ENCODE data around the gene HOXA7. TPM values are rescaled to one million over a fixed set of nuclear protein-coding genes. Genes with fewer than 3 reads are reported as not detected.

Gene HOXA7
- total RNA-seq, 1 donor from 2014 or later: not detected

- intact Hi-C loops (cut with micrococcal nuclease): loop anchor here (2.0 kb wide), 1 partner anchor 30 kb away; no protein-coding TSS in a partner anchor
- no peak for DNase-seq (ENCODE audit: low spot score)
- H3K4me3 Mint-ChIP-seq (ENCODE audit: low read depth): no peak overlapping the region
- H3K27ac Mint-ChIP-seq: no peak overlapping the region
- peaks cover 5% of the 10 kb centered on the region for H3K4me1 Mint-ChIP-seq (ENCODE audit: low read depth)
- peaks cover 73% of the 10 kb centered on the region for H3K27me3 Mint-ChIP-seq (ENCODE audit: low read depth)
- H3K9me3 Mint-ChIP-seq: no peaks in the 10 kb centered on the region
- H3K36me3 Mint-ChIP-seq (ENCODE audit: low read depth): no peaks in the 10 kb centered on the region
These were observed 11.9 kb upstream of the HOXA7 start for GRCh38 chr7:27168265-27168947.

- H3K4me3 Mint-ChIP-seq (ENCODE audit: low read depth): no peak overlapping the region
- peaks cover 78% of the 10 kb centered on the region for H3K27me3 Mint-ChIP-seq (ENCODE audit: low read depth)
- peaks cover 5% of the 10 kb centered on the region for H3K4me1 Mint-ChIP-seq (ENCODE audit: low read depth)
- H3K9me3 Mint-ChIP-seq: no peaks in the 10 kb centered on the region
- intact Hi-C loops (cut with micrococcal nuclease): loop anchor here (2.0 kb wide), 2 partner anchors 31 to 73 kb away; no protein-coding TSS in a partner anchor
- DNase-seq (ENCODE audit: low spot score): no peak
- no peak overlapping the region for H3K27ac Mint-ChIP-seq
- no peaks in the 10 kb centered on the region for H3K36me3 Mint-ChIP-seq (ENCODE audit: low read depth)
These were observed 11.4 kb upstream of the HOXA7 start for GRCh38 chr7:27167916-27168264.

DNA sequence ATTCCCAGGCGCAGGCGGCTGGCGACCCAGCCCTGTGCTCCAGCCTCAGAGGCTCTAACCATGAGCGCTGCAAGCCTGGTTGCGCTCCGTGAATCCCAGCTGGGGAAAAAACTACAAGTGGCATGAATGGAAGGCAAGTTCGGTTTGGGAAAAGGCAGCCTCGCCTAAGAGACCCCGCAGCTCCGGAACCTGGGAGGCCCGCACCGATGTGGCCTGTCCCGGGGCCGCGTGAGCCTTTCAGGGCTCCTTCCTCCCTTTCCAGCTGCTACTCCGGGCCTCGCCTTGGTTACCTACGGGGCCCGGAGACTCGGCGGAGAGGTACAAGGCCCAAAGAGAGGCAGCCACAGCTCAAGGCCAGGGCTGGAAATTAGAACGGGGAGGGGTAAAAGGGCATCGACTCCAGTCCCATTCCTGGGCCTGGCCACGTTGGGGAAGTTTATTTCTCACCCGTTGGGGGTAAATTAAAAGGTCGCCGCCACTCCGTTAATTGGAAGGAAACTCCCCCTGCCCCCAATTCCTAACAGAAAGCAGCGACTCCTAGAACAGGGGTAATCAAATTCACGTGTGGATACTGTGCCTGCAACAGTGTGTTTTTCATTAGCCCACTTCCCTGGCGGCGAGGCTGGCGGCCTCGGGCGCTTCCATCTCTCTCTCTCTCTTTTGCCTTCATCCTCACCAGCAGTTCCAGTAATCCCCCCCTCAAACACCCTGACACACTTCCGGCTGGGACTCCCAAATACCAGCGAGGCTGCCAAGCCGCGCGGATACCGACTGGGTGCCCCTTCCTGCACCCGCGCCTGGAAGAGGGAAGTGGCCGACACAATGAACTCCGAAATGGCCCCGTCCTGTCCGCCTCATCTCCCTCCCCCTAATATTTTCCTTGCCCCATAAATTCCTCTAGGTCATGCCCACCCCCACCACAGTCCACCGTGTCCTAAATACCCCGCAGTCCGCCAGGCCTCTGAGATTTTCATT is 10.3 kb upstream of the HOXA7 start:
- no peak for DNase-seq (ENCODE audit: low spot score)
- Mint-ChIP-seq H3K27ac (peak overlapping the region; percentile 49), H3K27me3 (ENCODE audit: low read depth) (peaks cover 81% of the 10 kb centered on the region), H3K4me3 (ENCODE audit: low read depth) (no peak overlapping the region), H3K36me3 (ENCODE audit: low read depth) (no peaks in the 10 kb centered on the region), H3K9me3 (no peaks in the 10 kb centered on the region), H3K4me1 (ENCODE audit: low read depth) (peaks cover 3% of the 10 kb centered on the region)
- intact Hi-C loops (cut with micrococcal nuclease): loop anchor here (2.0 kb wide), 1 partner anchor 74 kb away; no protein-coding TSS in a partner anchor

DNA sequence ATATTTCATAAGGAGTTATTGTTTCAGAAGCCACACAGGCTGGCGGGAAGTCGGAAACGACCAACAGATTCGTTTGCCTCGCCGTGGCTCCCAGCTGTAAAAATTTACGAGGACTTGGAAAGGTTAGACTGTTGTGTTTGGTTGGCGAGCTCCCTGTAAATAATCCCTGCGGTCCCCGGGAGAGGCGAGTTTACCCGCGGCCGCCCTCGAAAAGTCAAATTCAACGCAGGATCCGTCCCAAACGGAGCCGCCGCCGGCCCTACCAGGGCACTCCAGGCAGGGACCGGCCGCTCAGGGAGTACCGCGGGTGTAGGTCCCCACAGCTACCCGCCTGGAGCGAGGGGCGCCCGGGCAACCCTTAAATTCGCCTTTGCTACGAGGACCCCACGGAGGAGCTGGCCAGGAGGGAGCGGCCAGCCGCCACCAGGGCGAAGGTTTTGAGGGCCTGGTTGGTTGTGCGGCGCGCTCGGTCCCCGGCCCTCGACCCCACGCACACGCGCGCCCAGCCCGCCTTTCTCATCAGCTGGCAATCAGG is 9.6 kb upstream of the HOXA7 start:
- Mint-ChIP-seq H3K4me1 (ENCODE audit: low read depth) (peaks cover 4% of the 10 kb centered on the region), H3K27me3 (ENCODE audit: low read depth) (peaks cover 76% of the 10 kb centered on the region), H3K4me3 (ENCODE audit: low read depth) (no peak overlapping the region), H3K9me3 (no peaks in the 10 kb centered on the region), H3K27ac (no peak overlapping the region), H3K36me3 (ENCODE audit: low read depth) (no peaks in the 10 kb centered on the region)
- DNase-seq (ENCODE audit: low spot score): no peak
- intact Hi-C loops (cut with micrococcal nuclease): loop anchor here (1.0 to 2.0 kb wide), 3 partner anchors 10 to 75 kb away; partner anchors contain the start of gene HOXA7

DNA sequence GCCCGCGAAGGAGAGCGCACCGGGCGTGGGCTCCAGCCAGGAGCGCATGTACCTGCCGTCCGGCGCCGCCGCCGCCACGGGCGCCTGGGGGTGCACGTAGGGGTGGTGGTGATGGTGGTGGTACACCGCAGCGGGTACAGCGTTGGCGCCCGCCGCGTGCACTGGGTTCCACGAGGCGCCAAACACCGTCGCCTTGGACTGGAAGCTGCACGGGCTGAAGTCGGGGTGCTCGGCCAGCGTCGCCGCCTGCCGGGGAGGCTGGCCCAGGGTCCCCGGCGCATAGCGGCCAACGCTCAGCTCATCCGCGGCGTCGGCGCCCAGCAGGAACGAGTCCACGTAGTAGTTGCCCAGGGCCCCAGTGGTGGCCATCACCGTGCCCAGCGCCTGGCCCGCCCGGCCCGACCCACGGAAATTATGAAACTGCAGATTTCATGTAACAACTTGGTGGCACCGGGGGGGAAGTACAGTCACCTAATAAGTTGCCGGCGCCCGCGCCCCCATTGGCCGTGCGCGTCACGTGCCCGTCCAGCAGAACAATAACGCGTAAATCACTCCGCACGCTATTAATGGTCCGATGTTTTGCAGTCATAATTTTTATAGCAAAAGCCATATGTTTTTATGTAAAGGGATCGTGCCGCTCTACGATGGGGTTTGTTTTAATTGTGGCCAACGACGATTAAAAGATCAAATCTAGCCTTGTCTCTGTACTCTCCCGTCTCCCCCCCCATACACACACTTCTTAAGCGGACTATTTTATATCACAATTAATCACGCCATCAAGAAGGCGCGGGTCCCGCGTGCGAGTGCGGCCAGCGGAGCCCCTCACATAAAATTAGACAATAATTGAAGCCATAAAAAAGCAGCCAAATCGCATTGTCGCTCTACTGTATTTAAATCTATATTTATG is 8.9 kb upstream of the HOXA7 start, which contains the start of gene HOXA9:
TSS of gene HOXA9 (minus strand) at position 449 of the 907 bp plus-strand sequence. CDS start at position 369, 80 bp downstream.
- H3K9me3 Mint-ChIP-seq: no peaks in the 10 kb centered on the region
- peak within 1 kb of the TSS; percentile 65 for H3K27ac Mint-ChIP-seq
- no peak for DNase-seq (ENCODE audit: low spot score)
- no peaks in the 10 kb centered on the region for H3K36me3 Mint-ChIP-seq (ENCODE audit: low read depth)
- intact Hi-C loops (cut with micrococcal nuclease): loop anchor here (1.0 to 2.0 kb wide), 2 partner anchors 9 to 15 kb away; partner anchors contain the start of gene HOXA7
- H3K4me1 Mint-ChIP-seq (ENCODE audit: low read depth): peaks cover 5% of the 10 kb centered on the region
- H3K27me3 Mint-ChIP-seq (ENCODE audit: low read depth): peaks cover 74% of the 10 kb centered on the region
- H3K4me3 Mint-ChIP-seq (ENCODE audit: low read depth): no peak within 1 kb of the TSS

- no peaks in the 10 kb centered on the region for H3K9me3 Mint-ChIP-seq
- no peak overlapping the region for H3K27ac Mint-ChIP-seq
- peaks cover 77% of the 10 kb centered on the region for H3K27me3 Mint-ChIP-seq (ENCODE audit: low read depth)
- no peak overlapping the region for H3K4me3 Mint-ChIP-seq (ENCODE audit: low read depth)
- no peaks in the 10 kb centered on the region for H3K36me3 Mint-ChIP-seq (ENCODE audit: low read depth)
- intact Hi-C loops (cut with micrococcal nuclease): loop anchor here (1.0 to 5.0 kb wide), 4 partner anchors 8 to 1307 kb away; partner anchors contain the start of gene HOXA7
- DNase-seq (ENCODE audit: low spot score): no peak
- peaks cover 7% of the 10 kb centered on the region for H3K4me1 Mint-ChIP-seq (ENCODE audit: low read depth)
These were observed 8.1 kb upstream of the HOXA7 start for GRCh38 chr7:27164367-27165088.

- intact Hi-C loops (cut with micrococcal nuclease): loop anchor here (2.0 to 5.0 kb wide), 3 partner anchors 13 to 1307 kb away; no protein-coding TSS in a partner anchor
- no peaks in the 10 kb centered on the region for H3K36me3 Mint-ChIP-seq (ENCODE audit: low read depth)
- no peaks in the 10 kb centered on the region for H3K9me3 Mint-ChIP-seq
- H3K4me3 Mint-ChIP-seq (ENCODE audit: low read depth): no peak overlapping the region
- no peak for DNase-seq (ENCODE audit: low spot score)
- peaks cover 7% of the 10 kb centered on the region for H3K4me1 Mint-ChIP-seq (ENCODE audit: low read depth)
- peaks cover 82% of the 10 kb centered on the region for H3K27me3 Mint-ChIP-seq (ENCODE audit: low read depth)
- H3K27ac Mint-ChIP-seq: no peak overlapping the region
These were observed 7.5 kb upstream of the HOXA7 start for GRCh38 chr7:27164045-27164366.

DNA sequence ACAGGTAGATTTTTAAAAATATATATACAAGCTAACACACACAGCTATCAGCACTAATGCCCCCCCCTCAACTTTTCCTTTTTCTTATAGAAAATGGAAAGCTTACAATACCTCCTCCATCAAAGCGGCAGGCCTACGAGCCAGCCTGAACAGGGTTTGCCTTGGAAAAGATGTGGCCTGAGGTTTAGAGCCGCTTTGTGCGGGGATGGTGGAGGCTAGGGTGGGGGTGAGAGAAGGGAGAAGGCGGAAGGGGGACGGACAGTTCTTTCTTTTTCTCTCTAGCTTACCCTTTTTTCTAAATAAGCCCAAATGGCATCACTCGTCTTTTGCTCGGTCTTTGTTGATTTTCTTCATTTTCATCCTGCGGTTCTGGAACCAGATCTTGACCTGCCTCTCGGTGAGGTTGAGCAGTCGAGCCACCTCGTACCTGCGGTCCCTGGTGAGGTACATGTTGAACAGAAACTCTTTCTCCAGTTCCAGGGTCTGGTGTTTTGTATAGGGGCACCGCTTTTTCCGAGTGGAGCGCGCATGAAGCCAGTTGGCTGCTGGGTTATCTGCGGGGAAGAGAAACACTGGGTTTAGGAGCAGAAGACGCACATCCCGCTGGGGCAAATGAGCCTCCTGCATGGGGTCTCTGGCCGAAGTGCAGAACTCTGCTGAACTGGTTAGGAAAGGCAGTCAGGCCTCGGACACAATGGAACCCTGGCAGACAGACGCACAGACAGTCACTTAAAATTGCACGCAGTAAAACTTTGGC is 7.0 kb upstream of the HOXA7 start:
- H3K36me3 Mint-ChIP-seq (ENCODE audit: low read depth): no peaks in the 10 kb centered on the region
- intact Hi-C loops (cut with micrococcal nuclease): loop anchor here (2.0 to 5.0 kb wide), 3 partner anchors 13 to 1306 kb away; no protein-coding TSS in a partner anchor
- H3K9me3 Mint-ChIP-seq: no peaks in the 10 kb centered on the region
- peaks cover 82% of the 10 kb centered on the region for H3K27me3 Mint-ChIP-seq (ENCODE audit: low read depth)
- H3K27ac Mint-ChIP-seq: no peak overlapping the region
- DNase-seq (ENCODE audit: low spot score): no peak
- H3K4me1 Mint-ChIP-seq (ENCODE audit: low read depth): peaks cover 7% of the 10 kb centered on the region
- no peak overlapping the region for H3K4me3 Mint-ChIP-seq (ENCODE audit: low read depth)

GRCh38 chr7:27162561-27163287 is 6.2 kb upstream of the HOXA7 start:
- H3K9me3 Mint-ChIP-seq: no peaks in the 10 kb centered on the region
- peaks cover 7% of the 10 kb centered on the region for H3K4me1 Mint-ChIP-seq (ENCODE audit: low read depth)
- intact Hi-C loops (cut with micrococcal nuclease): loop anchor here (5.0 kb wide), 2 partner anchors 305 to 1305 kb away; no protein-coding TSS in a partner anchor
- H3K4me3 Mint-ChIP-seq (ENCODE audit: low read depth): no peak overlapping the region
- peaks cover 82% of the 10 kb centered on the region for H3K27me3 Mint-ChIP-seq (ENCODE audit: low read depth)
- H3K36me3 Mint-ChIP-seq (ENCODE audit: low read depth): no peaks in the 10 kb centered on the region
- DNase-seq (ENCODE audit: low spot score): no peak
- H3K27ac Mint-ChIP-seq: no peak overlapping the region

DNA sequence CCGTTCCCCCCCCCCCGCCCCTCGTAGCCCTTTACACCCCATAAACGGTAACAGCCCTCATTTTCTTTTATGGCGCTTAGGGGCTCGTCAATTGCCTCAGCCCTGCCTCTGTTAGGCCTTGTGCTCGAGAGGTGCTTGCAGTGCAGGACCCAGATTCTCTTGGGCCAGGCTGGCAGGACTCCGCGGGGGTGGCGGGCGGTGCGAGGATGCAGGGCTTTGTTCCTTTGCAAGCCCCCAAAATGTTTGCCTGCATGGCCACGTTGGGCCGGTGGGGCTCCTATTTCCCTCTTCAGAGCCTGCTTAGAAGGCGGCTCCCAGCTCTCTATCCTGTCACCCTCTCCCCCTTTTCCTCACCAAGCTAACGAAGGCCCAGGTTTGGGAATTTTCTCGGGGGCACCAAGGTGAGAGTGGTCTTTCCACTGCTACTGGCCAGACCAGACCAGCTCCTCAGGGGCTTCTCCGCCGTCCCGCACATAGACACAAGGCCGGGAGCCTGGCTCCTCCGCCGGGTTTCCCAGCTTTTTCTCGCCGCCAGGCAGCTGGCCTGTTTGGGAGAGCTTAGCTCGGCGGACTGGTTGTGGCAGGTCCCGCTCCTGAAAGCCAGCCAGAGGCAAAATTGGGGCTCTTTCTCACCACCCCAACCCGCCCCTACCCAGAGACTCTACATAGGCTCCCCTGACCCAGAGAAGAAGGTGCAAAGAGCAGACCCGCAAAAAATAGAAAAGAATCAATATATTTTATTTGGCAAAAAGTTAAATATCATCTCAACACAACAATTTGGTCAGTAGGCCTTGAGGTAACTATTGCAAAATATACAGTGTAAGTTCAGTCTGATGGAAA is 5.5 kb upstream of the HOXA7 start:
- Mint-ChIP-seq H3K27me3 (ENCODE audit: low read depth) (peaks cover 82% of the 10 kb centered on the region), H3K4me3 (ENCODE audit: low read depth) (no peak overlapping the region), H3K36me3 (ENCODE audit: low read depth) (no peaks in the 10 kb centered on the region), H3K27ac (no peak overlapping the region), H3K4me1 (ENCODE audit: low read depth) (peaks cover 7% of the 10 kb centered on the region), H3K9me3 (no peaks in the 10 kb centered on the region)
- intact Hi-C loops (cut with micrococcal nuclease): loop anchor here (1.0 to 5.0 kb wide), 4 partner anchors 305 to 1305 kb away; no protein-coding TSS in a partner anchor
- no peak for DNase-seq (ENCODE audit: low spot score)
